Gastrocnemius medialis (tissue), 4 donors: Measurements from ENCODE around the gene CCDC178. TPM values are rescaled to one million over a fixed set of nuclear protein-coding genes. Genes with fewer than 3 reads are reported as not detected.

Source experiments
- ATAC-seq, 2 donors: fragments of 150-250 bp; one replicate each; pipeline ENCODE4 v1.9.1; 2016
- DNase-seq, 2 donors: peaks; one replicate each; pipeline ENCODE4 v3.0.0-alpha.2; 2019
- H3K27ac ChIP-seq, 4 donors: fragments of 200-600 bp; sonication (generic); 1 replicate in 1 of 4; 2 replicates in 3 of 4; pipeline ENCODE4 v1.5.1; 2016 to 2018; ENCODE audit warnings: mild to moderate bottlenecking in 2 of 4, moderate library complexity in 1 of 4
- H3K27me3 ChIP-seq, 3 donors: fragments of 200-600 bp; sonication (generic) in 2 of 3; 1 replicate in 1 of 3; 2 replicates in 2 of 3; pipeline versions ENCODE4 v1.5.1 to v1.6.0; 2016 to 2019; ENCODE audit warnings: mild to moderate bottlenecking in 1 of 3, moderate library complexity in 1 of 3
- H3K36me3 ChIP-seq, 2 donors: fragments of 200-600 bp; sonication (generic) in 1 of 2; one replicate each; pipeline ENCODE4 v1.5.1; 2017 to 2018
- H3K4me1 ChIP-seq, 2 donors: fragments of 200-600 bp; sonication (generic) in 1 of 2; one replicate each; pipeline ENCODE4 v1.5.1; 2016 to 2017; ENCODE audit warnings: mild to moderate bottlenecking in 2 of 2
- H3K4me3 ChIP-seq, 4 donors: fragments of 200-600 bp; sonication (generic) in 3 of 4; 1 replicate in 1 of 4; 2 replicates in 3 of 4; pipeline ENCODE4 v1.5.1; 2016 to 2019; ENCODE audit warnings: mild to moderate bottlenecking in 2 of 4
- H3K9me3 ChIP-seq, 3 donors: fragments of 200-600 bp; sonication (generic) in 2 of 3; 1 replicate in 1 of 3; 2 replicates in 2 of 3; pipeline ENCODE4 v1.5.1; 2016 to 2019
- CTCF ChIP-seq, 5 experiments: fragments of 450-650 bp in 3 of 5; fragments of 200-600 bp in 2 of 5; sonication (generic) in 2 of 5; IDR thresholded peaks in 4 of 5; conservative IDR thresholded peaks in 1 of 5; 1 replicate in 4 of 5; 2 replicates in 1 of 5; pipeline ENCODE4 v1.5.1; 2016 to 2019; ENCODE audit warnings: antibody characterized with exemption in 5 of 5, mild to moderate bottlenecking in 3 of 5, moderate library complexity in 3 of 5
- POLR2A ChIP-seq, 2 donors: fragments of 450-650 bp; IDR thresholded peaks; one replicate each; pipeline ENCODE4 v1.6.1; 2017; ENCODE audit warnings: antibody characterized with exemption in 2 of 2, mild to moderate bottlenecking in 2 of 2, moderate library complexity in 2 of 2
- in situ Hi-C, 4 donors: fragments of 200-750 bp; cut with MboI; loops; one replicate each; pipeline versions ENCODE4 v1.15.0 to v1.8.0; 2017; ENCODE audit warnings: low sequenced_read_pairs in 4 of 4
- intact Hi-C: fragments of 100-400 bp; cut with DNase I; formaldehyde crosslinking; loops from one replicate; pipeline ENCODE4 v1.15.1; 2023; ENCODE audit warnings: low total_unique reads
- total RNA-seq, 4 donors: library from RNA; depleted of rRNA; stranded (reverse); fragments of >200 nt; gene quantifications; one replicate each; pipeline versions ENCODE4 v1.1.0 to v1.2.3, GENCODE V29; 2016

Gene CCDC178
- total RNA-seq, 4 donors from 2014 or later: 0.35 TPM; not detected in 3

- no peak for TF ChIP-seq POLR2A (IDR thresholded peaks at IDR 0.05)
- TF ChIP-seq CTCF (IDR thresholded peaks at IDR 0.05 in 4 of 5, conservative IDR thresholded peaks at IDR 0.05 in 1 of 5): no peak
- Histone ChIP-seq H3K4me1 (no peaks in the 10 kb centered on the region), H3K4me3 (no peak overlapping the region), H3K27me3 (no peaks in the 10 kb centered on the region), H3K9me3 (no peaks in the 10 kb centered on the region), H3K36me3 (no peaks in the 10 kb centered on the region), H3K27ac (no peak overlapping the region)
- intact Hi-C loops: no loop called here
- DNase-seq (no peak), ATAC-seq (no peak)
- in situ Hi-C loops: loop anchor here in 1 of 4 donors (25.0 kb wide), 1 partner anchor 105 kb away; no protein-coding TSS in a partner anchor
Measured at GRCh38 chr18:33317640-33318039, 122.9 kb downstream of the CCDC178 start.

- intact Hi-C loops: loop anchor here (1.0 kb wide), 1 partner anchor 26 kb away; no protein-coding TSS in a partner anchor
- no peaks in the 10 kb centered on the region for H3K9me3 ChIP-seq
- in situ Hi-C loops: loop anchor here in 1 of 4 donors (25.0 kb wide), 1 partner anchor 104 kb away; no protein-coding TSS in a partner anchor
- no peak for TF ChIP-seq CTCF (IDR thresholded peaks at IDR 0.05 in 4 of 5, conservative IDR thresholded peaks at IDR 0.05 in 1 of 5)
- no peak for TF ChIP-seq POLR2A (IDR thresholded peaks at IDR 0.05)
- H3K36me3 ChIP-seq: no peaks in the 10 kb centered on the region
- H3K4me3 ChIP-seq: no peak overlapping the region
- H3K27ac ChIP-seq: no peak overlapping the region
- ATAC-seq (no peak), DNase-seq (no peak)
- no peaks in the 10 kb centered on the region for H3K27me3 ChIP-seq
- no peaks in the 10 kb centered on the region for H3K4me1 ChIP-seq
Measured at GRCh38 chr18:33316146-33316587, 124.4 kb downstream of the CCDC178 start.

GRCh38 chr18:33307520-33307919 lies 133.0 kb downstream of the CCDC178 start:
- Histone ChIP-seq H3K4me1 (no peaks in the 10 kb centered on the region), H3K27me3 (no peaks in the 10 kb centered on the region), H3K36me3 (no peaks in the 10 kb centered on the region), H3K9me3 (no peaks in the 10 kb centered on the region), H3K27ac (no peak overlapping the region), H3K4me3 (no peak overlapping the region)
- no peak for DNase-seq
- TF ChIP-seq CTCF (IDR thresholded peaks at IDR 0.05 in 4 of 5, conservative IDR thresholded peaks at IDR 0.05 in 1 of 5) (no peak), POLR2A (IDR thresholded peaks at IDR 0.05) (no peak)
- intact Hi-C loops (no loop called here), in situ Hi-C loops (loop anchor here in 1 of 4 donors (25.0 kb wide), 1 partner anchor 95 kb away; no protein-coding TSS in a partner anchor)
- ATAC-seq: no peak

GRCh38 chr18:33304277-33304676 lies 136.2 kb downstream of the CCDC178 start:
- no peak for DNase-seq
- no peak overlapping the region for H3K4me3 ChIP-seq
- no peaks in the 10 kb centered on the region for H3K9me3 ChIP-seq
- no peaks in the 10 kb centered on the region for H3K27me3 ChIP-seq
- intact Hi-C loops: no loop called here
- TF ChIP-seq POLR2A (IDR thresholded peaks at IDR 0.05) (no peak), CTCF (IDR thresholded peaks at IDR 0.05 in 4 of 5, conservative IDR thresholded peaks at IDR 0.05 in 1 of 5) (no peak)
- in situ Hi-C loops: loop anchor here in 1 of 4 donors (25.0 kb wide), 1 partner anchor 92 kb away; no protein-coding TSS in a partner anchor
- no peak for ATAC-seq
- no peak overlapping the region for H3K27ac ChIP-seq
- no peaks in the 10 kb centered on the region for H3K4me1 ChIP-seq
- H3K36me3 ChIP-seq: no peaks in the 10 kb centered on the region

GRCh38 chr18:33291539-33291938 lies 149.0 kb downstream of the CCDC178 start:
- intact Hi-C loops (no loop called here), in situ Hi-C loops (no loop called here)
- Histone ChIP-seq H3K4me3 (no peak overlapping the region), H3K9me3 (no peaks in the 10 kb centered on the region), H3K4me1 (no peaks in the 10 kb centered on the region), H3K36me3 (no peaks in the 10 kb centered on the region), H3K27ac (no peak overlapping the region), H3K27me3 (no peaks in the 10 kb centered on the region)
- DNase-seq: no peak
- ATAC-seq: no peak
- no peak for TF ChIP-seq CTCF (IDR thresholded peaks at IDR 0.05 in 4 of 5, conservative IDR thresholded peaks at IDR 0.05 in 1 of 5)
- TF ChIP-seq POLR2A (IDR thresholded peaks at IDR 0.05): no peak
